LNCaP clone FGC (cell line): Measurements from ENCODE around the gene GRM4.

ENCODE experiments used
- DNase-seq: peaks from one replicate; pipeline ENCODE4 v3.0.0-alpha.2; 2011; ENCODE audit warnings: low read depth
- H3K4me3 ChIP-seq: 2 replicates; pipeline ENCODE4 v1.5.1; 2011; ENCODE audit warnings: mild to moderate bottlenecking, low read depth, low read length, control low read depth
- CTCF ChIP-seq: IDR thresholded peaks from 2 replicates; pipeline ENCODE4 v1.5.1; 2012; ENCODE audit warnings: mild to moderate bottlenecking; ENCODE audit not compliant: control insufficient read depth, insufficient read depth; ENCODE audit errors: extremely low read depth

Gene GRM4

GRCh38 chr6:33974471-33974870, 171.4 kb downstream of the GRM4 start:
- DNase-seq: no peak
- no peak for TF ChIP-seq CTCF
- no peak overlapping the region for H3K4me3 ChIP-seq

- H3K4me3 ChIP-seq: no peak overlapping the region
- no peak for TF ChIP-seq CTCF
- peak; percentile 83 for DNase-seq
Observed at GRCh38 chr6:33974030-33974429, 171.9 kb downstream of the GRM4 start.

GRCh38 chr6:33971580-33971979, 174.3 kb downstream of the GRM4 start:
- DNase-seq: no peak
- TF ChIP-seq CTCF: no peak
- no peak overlapping the region for H3K4me3 ChIP-seq
